OCI-LY7 (cell line): ENCODE results near the gene SRBD1. TPM values are rescaled to one million over a fixed set of nuclear protein-coding genes. Genes with fewer than 3 reads are reported as not detected.

Experiments
- BruUV-seq: library from RNA; stranded (reverse); fragments of 400-500 nt; replicated peaks from 2 replicates; lab custom pipeline; 2021; lab: Mats Ljungman, UMichigan
- CTCF ChIA-PET: fragments of 300-600 bp; sonication (Branson Sonifier 250); formaldehyde crosslinking; loops from one replicate; lab custom pipeline; 2022; ENCODE audit warnings: antibody characterized with exemption; ENCODE audit not compliant: unreplicated experiment; lab: Charles Lee
- POLR2A ChIA-PET: fragments of 300-600 bp; sonication (Branson Sonifier 250); formaldehyde crosslinking; loops from one replicate; lab custom pipeline; 2022; ENCODE audit warnings: antibody characterized with exemption; lab: Charles Lee
- DNase-seq: peaks from one replicate; pipeline ENCODE4 v3.0.0-alpha.2; 2015; ENCODE audit warnings: low spot score
- H2AFZ ChIP-seq: fragments of 200-600 bp; sonication (generic), shearing (Covaris generic); 2 replicates; pipeline ENCODE4 v1.6.1; 2014; ENCODE audit warnings: mild to moderate bottlenecking, antibody characterized with exemption, low read length, moderate library complexity
- H3K27ac ChIP-seq: fragments of 200-600 bp; sonication (generic); 2 replicates; pipeline ENCODE4 v1.5.1; 2014; ENCODE audit warnings: mixed run types, low read depth, mild to moderate bottlenecking, moderate library complexity, low read length, inconsistent platforms; ENCODE audit not compliant: poor library complexity, severe bottlenecking
- H3K36me3 ChIP-seq: fragments of 200-600 bp; sonication (generic); 2 replicates; pipeline ENCODE4 v1.6.1; 2014; ENCODE audit warnings: mild to moderate bottlenecking, antibody characterized with exemption, low read length, moderate library complexity, mixed read lengths; ENCODE audit not compliant: insufficient read depth
- H3K4me1 ChIP-seq: fragments of 200-600 bp; sonication (generic); 2 replicates; pipeline ENCODE4 v1.5.1; 2014; ENCODE audit warnings: mild to moderate bottlenecking, low read length; ENCODE audit not compliant: insufficient read depth, poor library complexity, severe bottlenecking
- H3K4me2 ChIP-seq: fragments of 200-600 bp; sonication (generic); 2 replicates; pipeline ENCODE4 v1.6.1; 2014; ENCODE audit warnings: mild to moderate bottlenecking, low read length
- H3K4me3 ChIP-seq: fragments of 200-600 bp; sonication (generic); 2 replicates; pipeline ENCODE4 v1.5.1; 2014; ENCODE audit warnings: mild to moderate bottlenecking, low read depth, low read length; ENCODE audit not compliant: poor library complexity, severe bottlenecking
- H3K79me2 ChIP-seq: fragments of 200-600 bp; sonication (generic); 2 replicates; pipeline ENCODE4 v1.6.1; 2016; ENCODE audit warnings: low read depth, mild to moderate bottlenecking, low read length, moderate library complexity, mixed read lengths; ENCODE audit not compliant: insufficient read depth
- H3K9me2 ChIP-seq: fragments of 200-600 bp; sonication (generic); 2 replicates; pipeline ENCODE4 v1.6.1; 2016; ENCODE audit warnings: mild to moderate bottlenecking, low read length, mixed read lengths; ENCODE audit not compliant: insufficient read depth
- H3K9me3 ChIP-seq: fragments of 200-600 bp; sonication (generic); 2 replicates; pipeline ENCODE4 v1.6.1; 2014; ENCODE audit warnings: mild to moderate bottlenecking, mixed run types, low read length, mixed read lengths
- H4K20me1 ChIP-seq: fragments of 200-600 bp; sonication (generic); 2 replicates; pipeline ENCODE4 v1.6.1; 2014; ENCODE audit warnings: mild to moderate bottlenecking, antibody characterized with exemption, low read length, moderate library complexity, mixed read lengths; ENCODE audit not compliant: insufficient read depth
- CTCF ChIP-seq: fragments of 200-600 bp; sonication (generic); conservative IDR thresholded peaks from 2 replicates; pipeline ENCODE4 v1.5.1; 2014; ENCODE audit warnings: mild to moderate bottlenecking, antibody characterized with exemption, low read length, moderate library complexity, mixed read lengths
- EZH2phosphoT487 ChIP-seq: fragments of 200-600 bp; sonication (generic); IDR thresholded peaks from 2 replicates; pipeline ENCODE4 v1.6.1; 2018; ENCODE audit warnings: low read depth, borderline replicate concordance, mild to moderate bottlenecking, mixed run types, antibody characterized with exemption, low read length, moderate library complexity, mixed read lengths
- intact Hi-C: fragments of 100-400 bp; cut with micrococcal nuclease; formaldehyde crosslinking; loops from one replicate; pipeline ENCODE4 v1.10.0; 2022; ENCODE audit not compliant: unreplicated experiment
- total RNA-seq, 2 experiments: library from RNA; depleted of rRNA in 1 of 2; stranded (reverse); fragments of >200 nt in 1 of 2; shearing (Covaris generic) in 1 of 2; gene quantifications; 2 replicates each; pipeline ENCODE4 v1.2.3, GENCODE V29; 2014 to 2022

The SRBD1 gene
- total RNA-seq, 2 experiments from 2014 or later: 13.9 to 16.0 TPM

- intact Hi-C loops: loop anchor here (5.0 kb wide), 1 partner anchor 472 kb away; no protein-coding TSS in a partner anchor
- no peak overlapping the region for H3K4me3 ChIP-seq
- H3K36me3 ChIP-seq: peaks cover 5% of the 10 kb centered on the region; the same call in 1 of the 2 replicates
- no peak for TF ChIP-seq EZH2phosphoT487
- no peak for TF ChIP-seq CTCF
- no peak overlapping the region for H3K27ac ChIP-seq
- H3K9me2 ChIP-seq: no peaks in the 10 kb centered on the region
- H3K79me2 ChIP-seq: no peaks in the 10 kb centered on the region; the same call in 1 of the 2 replicates
- peaks cover 9% of the 10 kb centered on the region for H3K9me3 ChIP-seq
- H4K20me1 ChIP-seq: no peaks in the 10 kb centered on the region
- no peak for DNase-seq
- ChIA-PET CTCF (no interaction called here), POLR2A (no interaction called here)
- H3K4me2 ChIP-seq: no peak overlapping the region
- H3K4me1 ChIP-seq: peaks cover 38% of the 10 kb centered on the region
- no TSS peak for BruUV-seq
- H2AFZ ChIP-seq: no peak overlapping the region
Observed at GRCh38 chr2:45498661-45499550, 112.2 kb downstream of the SRBD1 start.

DNA sequence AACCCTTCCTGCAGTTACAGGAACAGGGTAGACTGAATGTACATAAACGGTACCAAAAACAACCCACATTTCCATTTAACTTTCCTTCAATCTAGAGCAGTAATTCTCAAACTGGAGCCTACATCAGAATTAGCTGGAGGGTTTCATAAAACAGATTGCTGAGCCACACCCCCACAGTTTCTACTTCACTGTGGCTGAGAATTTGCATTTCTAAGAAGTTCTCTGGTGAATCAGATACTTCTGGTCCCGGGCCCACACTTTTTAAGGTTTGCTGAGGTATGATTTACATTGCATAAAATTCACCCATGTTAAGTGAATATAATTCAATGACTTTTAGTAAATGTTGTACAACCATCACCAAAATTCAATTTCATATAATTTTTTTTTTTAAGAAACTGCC lies 113.7 kb downstream of the SRBD1 start:
- no peaks in the 10 kb centered on the region; the same call in 1 of the 2 replicates for H3K79me2 ChIP-seq
- peaks cover 20% of the 10 kb centered on the region for H3K9me3 ChIP-seq
- no peak overlapping the region for H3K27ac ChIP-seq
- ChIA-PET POLR2A (interaction anchor here (0.7 to 1.8 kb wide), 2 partner anchors 9 to 10 kb away, joined by 4 to 7 read pairs; no protein-coding TSS in a partner anchor), CTCF (no interaction called here)
- intact Hi-C loops: loop anchor here (5.0 kb wide), 1 partner anchor 470 kb away; no protein-coding TSS in a partner anchor
- peak; percentile 10 for DNase-seq
- TF ChIP-seq CTCF (no peak), EZH2phosphoT487 (no peak)
- H4K20me1 ChIP-seq: no peaks in the 10 kb centered on the region
- H3K4me2 ChIP-seq: no peak overlapping the region
- H3K36me3 ChIP-seq: peaks cover 20% of the 10 kb centered on the region
- H3K4me3 ChIP-seq: no peak overlapping the region
- H3K4me1 ChIP-seq: peaks cover 43% of the 10 kb centered on the region
- no peak overlapping the region; the same call in 1 of the 2 replicates for H2AFZ ChIP-seq
- H3K9me2 ChIP-seq: no peaks in the 10 kb centered on the region
- no TSS peak for BruUV-seq
